GM23338 (cell line): ENCODE results near the gene ETNPPL. TPM values are rescaled to one million over a fixed set of nuclear protein-coding genes. Genes with fewer than 3 reads are reported as not detected.

Experiments
- ATAC-seq: fragments of 200-7000 bp; cut with Tn5 transposase; 3 replicates; pipeline ENCODE4 v1.9.1; 2020
- DNase-seq: peaks from one replicate; pipeline ENCODE4 v3.0.0-alpha.2; 2015; ENCODE audit warnings: low spot score
- H2AFZ ChIP-seq: fragments of 200-600 bp; sonication (generic); 2 replicates; pipeline ENCODE4 v1.8.0; 2016; ENCODE audit warnings: antibody characterized with exemption, mild to moderate bottlenecking, moderate library complexity
- H3F3A ChIP-seq: fragments of 200-600 bp; sonication (generic); replicated peaks from 2 replicates; pipeline ENCODE4 v1.8.0; 2017; ENCODE audit warnings: antibody characterized with exemption, mixed run types, low read depth
- H3K27ac ChIP-seq: fragments of 200-600 bp; sonication (generic); 2 replicates; pipeline ENCODE4 v1.6.1; 2016; ENCODE audit warnings: low read depth
- H3K27me3 ChIP-seq: fragments of 200-600 bp; sonication (generic); 2 replicates; pipeline ENCODE4 v1.8.0; 2016; ENCODE audit warnings: mild to moderate bottlenecking, mixed run types, moderate library complexity; ENCODE audit not compliant: insufficient read depth
- H3K36me3 ChIP-seq: fragments of 200-600 bp; sonication (generic); 2 replicates; pipeline ENCODE4 v1.8.0; 2016; ENCODE audit warnings: mild to moderate bottlenecking; ENCODE audit not compliant: insufficient read depth
- H3K4me1 ChIP-seq: fragments of 200-600 bp; sonication (generic); 2 replicates; pipeline ENCODE4 v1.8.0; 2016; ENCODE audit warnings: mild to moderate bottlenecking, moderate library complexity; ENCODE audit not compliant: insufficient read depth
- H3K4me2 ChIP-seq: fragments of 200-600 bp; sonication (generic); 2 replicates; pipeline ENCODE4 v1.7.1; 2017; ENCODE audit warnings: mixed run types
- H3K4me3 ChIP-seq: fragments of 200-600 bp; sonication (generic); 2 replicates; pipeline ENCODE4 v1.6.1; 2016; ENCODE audit warnings: mixed run types
- H3K79me2 ChIP-seq: fragments of 200-600 bp; sonication (generic); replicated peaks from 2 replicates; pipeline ENCODE4 v1.8.0; 2017; ENCODE audit warnings: mild to moderate bottlenecking; ENCODE audit not compliant: insufficient read depth
- H3K9me2 ChIP-seq: fragments of 200-600 bp; sonication (generic); 2 replicates; pipeline ENCODE4 v1.8.0; 2017; ENCODE audit not compliant: insufficient read depth
- H4K20me1 ChIP-seq: fragments of 200-600 bp; sonication (generic); replicated peaks from 2 replicates; pipeline ENCODE4 v1.8.0; 2017; ENCODE audit warnings: mild to moderate bottlenecking; ENCODE audit not compliant: insufficient read depth
- H3K27ac Mint-ChIP-seq: 2 replicates; pipeline ENCODE4 v1.8.0; 2020; ENCODE audit warnings: inconsistent platforms, mild to moderate bottlenecking, moderate library complexity, mixed read lengths
- H3K27me3 Mint-ChIP-seq: 3 replicates; pipeline ENCODE4 v1.8.0; 2022; ENCODE audit warnings: low read depth, mild to moderate bottlenecking, moderate library complexity, mixed read lengths, inconsistent platforms; ENCODE audit not compliant: insufficient read depth, poor library complexity
- H3K36me3 Mint-ChIP-seq: 3 replicates; pipeline ENCODE4 v1.8.0; 2021; ENCODE audit warnings: low read depth, mild to moderate bottlenecking, inconsistent platforms, moderate library complexity, mixed read lengths
- H3K4me1 Mint-ChIP-seq: 3 replicates; pipeline ENCODE4 v1.8.0; 2020; ENCODE audit warnings: mild to moderate bottlenecking, inconsistent platforms, mixed read lengths
- H3K4me3 Mint-ChIP-seq: 3 replicates; pipeline ENCODE4 v1.8.0; 2021; ENCODE audit warnings: moderate library complexity, mild to moderate bottlenecking, inconsistent platforms, mixed read lengths
- H3K9me3 Mint-ChIP-seq: 3 replicates; pipeline ENCODE4 v1.8.0; 2020; ENCODE audit warnings: moderate library complexity, mild to moderate bottlenecking, inconsistent platforms, mixed read lengths
- EZH2 ChIP-seq: fragments of 200-600 bp; sonication (generic); IDR thresholded peaks from one replicate; pipeline ENCODE4 v1.8.0; 2017; ENCODE audit warnings: antibody characterized with exemption, mild to moderate bottlenecking, low read depth; ENCODE audit not compliant: unreplicated experiment
- EZH2phosphoT487 ChIP-seq: fragments of 200-600 bp; sonication (generic); IDR thresholded peaks from one replicate; pipeline ENCODE4 v1.8.1; 2018; ENCODE audit warnings: antibody characterized with exemption; ENCODE audit not compliant: unreplicated experiment
- POLR2AphosphoS5 ChIP-seq: IDR thresholded peaks from 2 replicates; pipeline ENCODE4 v1.6.1; 2016; ENCODE audit warnings: antibody characterized with exemption, low read depth
- STAT1 ChIP-seq: IDR thresholded peaks from one replicate; pipeline ENCODE4 v1.6.1; 2016; ENCODE audit warnings: antibody characterized with exemption; ENCODE audit not compliant: unreplicated experiment
- ZNF114 ChIP-seq: fragments of 250-450 bp; sonication (Bioruptor Pico); IDR thresholded peaks from 2 replicates; pipeline ENCODE4 v1.5.0; 2020; ENCODE audit warnings: mild to moderate bottlenecking, moderate library complexity
- polyA plus RNA-seq: library from polyadenylated mRNA; unstranded; fragments of >200 nt; fragmentation: Nextera tagmentation; extraction: Ambion mirVana; gene quantifications from 2 replicates; pipeline ENCODE4 v1.2.1, GENCODE V29; 2016
- total RNA-seq: library from RNA; depleted of rRNA; stranded (reverse); fragments of >200 nt; shearing (Covaris generic); gene quantifications from 2 replicates; pipeline ENCODE4 v1.2.3, GENCODE V29; 2014
- TF ChIP-seq, protein P1 (sequence below), 2 experiments: fragments of 200-600 bp in 1 of 2; sonication (generic) in 1 of 2; conservative IDR thresholded peaks; 2 replicates each; pipeline versions ENCODE4 v1.5.1 to v1.6.1; 2016 to 2017; ENCODE audit warnings: antibody characterized with exemption in 2 of 2, low read depth in 2 of 2, mild to moderate bottlenecking in 2 of 2, moderate library complexity in 1 of 2
- TF ChIP-seq, protein P2 (sequence below): IDR thresholded peaks from 2 replicates; pipeline ENCODE4 v1.6.1; 2016; ENCODE audit warnings: antibody characterized with exemption
- TF ChIP-seq, protein P3 (sequence below): fragments of 250-450 bp; sonication (Bioruptor Pico); IDR thresholded peaks from 2 replicates; pipeline ENCODE4 v1.5.0; 2020; ENCODE audit warnings: mild to moderate bottlenecking, moderate library complexity
- TF ChIP-seq, protein P4 (sequence below): IDR thresholded peaks from one replicate; pipeline ENCODE4 v1.6.1; 2018; ENCODE audit warnings: antibody characterized with exemption; ENCODE audit not compliant: unreplicated experiment

ETNPPL gene
- total and polyA plus RNA-seq, 2 experiments from 2014 or later: 1.2 to 1.5 TPM

DNA sequence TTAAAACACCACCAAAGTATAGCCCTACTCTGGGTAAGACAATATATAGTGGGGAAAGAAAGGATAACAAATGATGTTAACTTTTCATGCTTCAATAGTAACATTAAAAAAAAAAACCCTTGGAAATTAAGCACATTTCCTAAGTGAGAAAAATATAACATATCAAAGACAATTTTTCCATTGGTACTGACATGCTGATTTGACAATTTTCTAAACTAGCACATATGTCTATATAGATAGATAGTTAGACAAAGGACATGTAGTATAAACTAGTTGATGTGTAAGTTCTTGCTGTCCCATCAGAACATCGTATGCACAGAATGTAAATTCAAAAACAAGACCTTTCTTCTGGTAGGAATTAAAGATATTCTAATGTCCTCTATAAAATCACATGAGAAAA lies 47.2 kb upstream of the ETNPPL start (continued):
- TF ChIP-seq, protein P1, sequence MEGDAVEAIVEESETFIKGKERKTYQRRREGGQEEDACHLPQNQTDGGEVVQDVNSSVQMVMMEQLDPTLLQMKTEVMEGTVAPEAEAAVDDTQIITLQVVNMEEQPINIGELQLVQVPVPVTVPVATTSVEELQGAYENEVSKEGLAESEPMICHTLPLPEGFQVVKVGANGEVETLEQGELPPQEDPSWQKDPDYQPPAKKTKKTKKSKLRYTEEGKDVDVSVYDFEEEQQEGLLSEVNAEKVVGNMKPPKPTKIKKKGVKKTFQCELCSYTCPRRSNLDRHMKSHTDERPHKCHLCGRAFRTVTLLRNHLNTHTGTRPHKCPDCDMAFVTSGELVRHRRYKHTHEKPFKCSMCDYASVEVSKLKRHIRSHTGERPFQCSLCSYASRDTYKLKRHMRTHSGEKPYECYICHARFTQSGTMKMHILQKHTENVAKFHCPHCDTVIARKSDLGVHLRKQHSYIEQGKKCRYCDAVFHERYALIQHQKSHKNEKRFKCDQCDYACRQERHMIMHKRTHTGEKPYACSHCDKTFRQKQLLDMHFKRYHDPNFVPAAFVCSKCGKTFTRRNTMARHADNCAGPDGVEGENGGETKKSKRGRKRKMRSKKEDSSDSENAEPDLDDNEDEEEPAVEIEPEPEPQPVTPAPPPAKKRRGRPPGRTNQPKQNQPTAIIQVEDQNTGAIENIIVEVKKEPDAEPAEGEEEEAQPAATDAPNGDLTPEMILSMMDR (conservative IDR thresholded peaks at IDR 0.05; ENCODE audit: low read depth in 2 of 2): no peak

DNA sequence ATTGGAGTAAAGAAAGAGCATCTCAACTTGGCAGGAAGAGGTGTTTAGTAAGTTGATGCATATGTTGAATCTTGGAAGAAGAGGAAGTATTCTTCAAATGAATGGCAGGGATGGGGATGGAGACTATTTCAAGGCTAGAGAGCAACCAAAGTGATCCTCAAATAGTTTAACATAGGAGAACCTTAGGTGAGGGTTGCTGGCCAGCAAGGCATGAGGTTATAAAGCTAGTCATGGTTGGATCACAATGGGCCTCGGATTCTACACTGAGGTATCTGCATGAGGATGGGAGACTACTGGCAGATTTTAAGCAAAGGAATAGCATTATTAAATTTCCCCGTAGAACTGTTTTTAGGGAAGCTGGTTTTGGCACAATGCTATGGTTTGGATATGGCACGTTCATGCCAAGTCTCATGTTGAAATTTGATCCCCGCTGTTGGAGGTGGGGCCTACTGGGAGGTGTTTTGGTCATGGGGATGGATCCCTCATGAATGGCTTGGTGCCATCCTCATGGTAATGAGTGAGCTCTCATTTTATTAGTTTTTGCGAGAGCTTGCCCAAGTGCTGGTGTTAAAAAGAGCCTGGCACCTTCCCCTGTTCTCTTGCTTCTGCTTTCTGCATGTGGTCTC lies 41.9 kb upstream of the ETNPPL start:
- Histone ChIP-seq H2AFZ (peak overlapping the region; percentile 38; the same call in 1 of the 2 replicates), H3K79me2 (no peaks in the 10 kb centered on the region), H3K4me2 (no peak overlapping the region), H4K20me1 (no peaks in the 10 kb centered on the region), H3K27me3 (no peaks in the 10 kb centered on the region), H3K27ac (no peak overlapping the region), H3K36me3 (no peaks in the 10 kb centered on the region), H3K9me2 (peaks cover 9% of the 10 kb centered on the region), H3F3A (no peaks in the 10 kb centered on the region), H3K4me3 (no peak overlapping the region), H3K4me1 (no peaks in the 10 kb centered on the region)
- ATAC-seq (no peak), DNase-seq (no peak)
- Mint-ChIP-seq H3K4me3 (no peak overlapping the region), H3K27ac (no peak overlapping the region), H3K27me3 (no peaks in the 10 kb centered on the region), H3K9me3 (no peaks in the 10 kb centered on the region), H3K4me1 (no peaks in the 10 kb centered on the region), H3K36me3 (no peaks in the 10 kb centered on the region)
- TF ChIP-seq, protein P2, sequence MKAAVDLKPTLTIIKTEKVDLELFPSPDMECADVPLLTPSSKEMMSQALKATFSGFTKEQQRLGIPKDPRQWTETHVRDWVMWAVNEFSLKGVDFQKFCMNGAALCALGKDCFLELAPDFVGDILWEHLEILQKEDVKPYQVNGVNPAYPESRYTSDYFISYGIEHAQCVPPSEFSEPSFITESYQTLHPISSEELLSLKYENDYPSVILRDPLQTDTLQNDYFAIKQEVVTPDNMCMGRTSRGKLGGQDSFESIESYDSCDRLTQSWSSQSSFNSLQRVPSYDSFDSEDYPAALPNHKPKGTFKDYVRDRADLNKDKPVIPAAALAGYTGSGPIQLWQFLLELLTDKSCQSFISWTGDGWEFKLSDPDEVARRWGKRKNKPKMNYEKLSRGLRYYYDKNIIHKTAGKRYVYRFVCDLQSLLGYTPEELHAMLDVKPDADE: no peak
- TF ChIP-seq ZNF114 (CRISPR knock-in tag) (no peak), STAT1 (no peak), EZH2 (no peak), POLR2AphosphoS5 (no peak), EZH2phosphoT487 (no peak)
- TF ChIP-seq, protein P3, sequence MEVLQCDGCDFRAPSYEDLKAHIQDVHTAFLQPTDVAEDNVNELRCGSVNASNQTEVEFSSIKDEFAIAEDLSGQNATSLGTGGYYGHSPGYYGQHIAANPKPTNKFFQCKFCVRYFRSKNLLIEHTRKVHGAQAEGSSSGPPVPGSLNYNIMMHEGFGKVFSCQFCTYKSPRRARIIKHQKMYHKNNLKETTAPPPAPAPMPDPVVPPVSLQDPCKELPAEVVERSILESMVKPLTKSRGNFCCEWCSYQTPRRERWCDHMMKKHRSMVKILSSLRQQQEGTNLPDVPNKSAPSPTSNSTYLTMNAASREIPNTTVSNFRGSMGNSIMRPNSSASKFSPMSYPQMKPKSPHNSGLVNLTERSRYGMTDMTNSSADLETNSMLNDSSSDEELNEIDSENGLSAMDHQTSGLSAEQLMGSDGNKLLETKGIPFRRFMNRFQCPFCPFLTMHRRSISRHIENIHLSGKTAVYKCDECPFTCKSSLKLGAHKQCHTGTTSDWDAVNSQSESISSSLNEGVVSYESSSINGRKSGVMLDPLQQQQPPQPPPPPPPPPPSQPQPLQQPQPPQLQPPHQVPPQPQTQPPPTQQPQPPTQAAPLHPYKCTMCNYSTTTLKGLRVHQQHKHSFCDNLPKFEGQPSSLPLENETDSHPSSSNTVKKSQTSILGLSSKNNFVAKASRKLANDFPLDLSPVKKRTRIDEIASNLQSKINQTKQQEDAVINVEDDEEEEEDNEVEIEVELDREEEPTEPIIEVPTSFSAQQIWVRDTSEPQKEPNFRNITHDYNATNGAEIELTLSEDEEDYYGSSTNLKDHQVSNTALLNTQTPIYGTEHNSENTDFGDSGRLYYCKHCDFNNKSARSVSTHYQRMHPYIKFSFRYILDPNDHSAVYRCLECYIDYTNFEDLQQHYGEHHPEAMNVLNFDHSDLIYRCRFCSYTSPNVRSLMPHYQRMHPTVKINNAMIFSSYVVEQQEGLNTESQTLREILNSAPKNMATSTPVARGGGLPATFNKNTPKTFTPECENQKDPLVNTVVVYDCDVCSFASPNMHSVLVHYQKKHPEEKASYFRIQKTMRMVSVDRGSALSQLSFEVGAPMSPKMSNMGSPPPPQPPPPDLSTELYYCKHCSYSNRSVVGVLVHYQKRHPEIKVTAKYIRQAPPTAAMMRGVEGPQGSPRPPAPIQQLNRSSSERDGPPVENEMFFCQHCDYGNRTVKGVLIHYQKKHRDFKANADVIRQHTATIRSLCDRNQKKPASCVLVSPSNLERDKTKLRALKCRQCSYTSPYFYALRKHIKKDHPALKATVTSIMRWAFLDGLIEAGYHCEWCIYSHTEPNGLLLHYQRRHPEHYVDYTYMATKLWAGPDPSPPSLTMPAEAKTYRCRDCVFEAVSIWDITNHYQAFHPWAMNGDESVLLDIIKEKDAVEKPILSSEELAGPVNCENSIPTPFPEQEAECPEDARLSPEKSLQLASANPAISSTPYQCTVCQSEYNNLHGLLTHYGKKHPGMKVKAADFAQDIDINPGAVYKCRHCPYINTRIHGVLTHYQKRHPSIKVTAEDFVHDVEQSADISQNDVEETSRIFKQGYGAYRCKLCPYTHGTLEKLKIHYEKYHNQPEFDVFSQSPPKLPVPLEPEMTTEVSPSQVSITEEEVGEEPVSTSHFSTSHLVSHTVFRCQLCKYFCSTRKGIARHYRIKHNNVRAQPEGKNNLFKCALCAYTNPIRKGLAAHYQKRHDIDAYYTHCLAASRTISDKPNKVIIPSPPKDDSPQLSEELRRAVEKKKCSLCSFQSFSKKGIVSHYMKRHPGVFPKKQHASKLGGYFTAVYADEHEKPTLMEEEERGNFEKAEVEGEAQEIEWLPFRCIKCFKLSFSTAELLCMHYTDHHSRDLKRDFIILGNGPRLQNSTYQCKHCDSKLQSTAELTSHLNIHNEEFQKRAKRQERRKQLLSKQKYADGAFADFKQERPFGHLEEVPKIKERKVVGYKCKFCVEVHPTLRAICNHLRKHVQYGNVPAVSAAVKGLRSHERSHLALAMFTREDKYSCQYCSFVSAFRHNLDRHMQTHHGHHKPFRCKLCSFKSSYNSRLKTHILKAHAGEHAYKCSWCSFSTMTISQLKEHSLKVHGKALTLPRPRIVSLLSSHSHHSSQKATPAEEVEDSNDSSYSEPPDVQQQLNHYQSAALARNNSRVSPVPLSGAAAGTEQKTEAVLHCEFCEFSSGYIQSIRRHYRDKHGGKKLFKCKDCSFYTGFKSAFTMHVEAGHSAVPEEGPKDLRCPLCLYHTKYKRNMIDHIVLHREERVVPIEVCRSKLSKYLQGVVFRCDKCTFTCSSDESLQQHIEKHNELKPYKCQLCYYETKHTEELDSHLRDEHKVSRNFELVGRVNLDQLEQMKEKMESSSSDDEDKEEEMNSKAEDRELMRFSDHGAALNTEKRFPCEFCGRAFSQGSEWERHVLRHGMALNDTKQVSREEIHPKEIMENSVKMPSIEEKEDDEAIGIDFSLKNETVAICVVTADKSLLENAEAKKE: no peak
- TF ChIP-seq, protein P1 (conservative IDR thresholded peaks at IDR 0.05; ENCODE audit: low read depth in 2 of 2): no peak
- TF ChIP-seq, protein P4, sequence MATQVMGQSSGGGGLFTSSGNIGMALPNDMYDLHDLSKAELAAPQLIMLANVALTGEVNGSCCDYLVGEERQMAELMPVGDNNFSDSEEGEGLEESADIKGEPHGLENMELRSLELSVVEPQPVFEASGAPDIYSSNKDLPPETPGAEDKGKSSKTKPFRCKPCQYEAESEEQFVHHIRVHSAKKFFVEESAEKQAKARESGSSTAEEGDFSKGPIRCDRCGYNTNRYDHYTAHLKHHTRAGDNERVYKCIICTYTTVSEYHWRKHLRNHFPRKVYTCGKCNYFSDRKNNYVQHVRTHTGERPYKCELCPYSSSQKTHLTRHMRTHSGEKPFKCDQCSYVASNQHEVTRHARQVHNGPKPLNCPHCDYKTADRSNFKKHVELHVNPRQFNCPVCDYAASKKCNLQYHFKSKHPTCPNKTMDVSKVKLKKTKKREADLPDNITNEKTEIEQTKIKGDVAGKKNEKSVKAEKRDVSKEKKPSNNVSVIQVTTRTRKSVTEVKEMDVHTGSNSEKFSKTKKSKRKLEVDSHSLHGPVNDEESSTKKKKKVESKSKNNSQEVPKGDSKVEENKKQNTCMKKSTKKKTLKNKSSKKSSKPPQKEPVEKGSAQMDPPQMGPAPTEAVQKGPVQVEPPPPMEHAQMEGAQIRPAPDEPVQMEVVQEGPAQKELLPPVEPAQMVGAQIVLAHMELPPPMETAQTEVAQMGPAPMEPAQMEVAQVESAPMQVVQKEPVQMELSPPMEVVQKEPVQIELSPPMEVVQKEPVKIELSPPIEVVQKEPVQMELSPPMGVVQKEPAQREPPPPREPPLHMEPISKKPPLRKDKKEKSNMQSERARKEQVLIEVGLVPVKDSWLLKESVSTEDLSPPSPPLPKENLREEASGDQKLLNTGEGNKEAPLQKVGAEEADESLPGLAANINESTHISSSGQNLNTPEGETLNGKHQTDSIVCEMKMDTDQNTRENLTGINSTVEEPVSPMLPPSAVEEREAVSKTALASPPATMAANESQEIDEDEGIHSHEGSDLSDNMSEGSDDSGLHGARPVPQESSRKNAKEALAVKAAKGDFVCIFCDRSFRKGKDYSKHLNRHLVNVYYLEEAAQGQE: no peak
